Measurements from ENCODE around the gene CARNS1.
A peak's percentile ranks its signal among the peaks of the same experiment; 100 is the strongest.

The CARNS1 gene

DNA sequence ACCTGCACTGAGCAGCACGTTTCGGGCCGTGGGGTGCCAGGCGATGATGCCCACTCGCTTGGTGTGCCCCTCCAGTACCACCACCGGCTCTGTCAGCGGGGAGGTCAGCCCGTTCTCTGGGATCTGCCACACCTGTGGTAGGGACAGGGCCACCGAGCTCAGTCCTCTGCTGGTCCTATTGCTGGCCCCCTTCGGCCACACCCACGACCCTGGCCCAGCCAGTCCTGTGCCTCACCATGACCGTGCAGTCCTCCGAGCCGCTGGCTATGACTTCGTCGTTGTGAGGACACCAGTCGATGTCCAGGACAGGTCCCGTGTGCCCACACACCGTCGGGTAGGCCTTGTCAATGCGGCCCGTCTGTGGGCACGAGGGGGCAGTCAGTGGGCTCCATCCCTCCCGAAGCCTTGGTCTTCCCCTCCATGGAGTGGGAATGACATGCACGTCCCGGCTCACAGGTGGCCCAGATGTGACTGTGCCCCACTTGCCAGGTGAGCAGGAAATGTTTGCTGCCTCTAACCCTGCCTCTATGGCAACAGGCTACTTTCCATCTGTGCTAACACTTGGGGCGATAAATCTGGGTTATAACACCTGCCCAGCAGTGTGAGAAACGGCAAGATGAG lies 26.4 kb downstream of the CARNS1 start (continued):
- TF ChIP-seq, protein P1, sequence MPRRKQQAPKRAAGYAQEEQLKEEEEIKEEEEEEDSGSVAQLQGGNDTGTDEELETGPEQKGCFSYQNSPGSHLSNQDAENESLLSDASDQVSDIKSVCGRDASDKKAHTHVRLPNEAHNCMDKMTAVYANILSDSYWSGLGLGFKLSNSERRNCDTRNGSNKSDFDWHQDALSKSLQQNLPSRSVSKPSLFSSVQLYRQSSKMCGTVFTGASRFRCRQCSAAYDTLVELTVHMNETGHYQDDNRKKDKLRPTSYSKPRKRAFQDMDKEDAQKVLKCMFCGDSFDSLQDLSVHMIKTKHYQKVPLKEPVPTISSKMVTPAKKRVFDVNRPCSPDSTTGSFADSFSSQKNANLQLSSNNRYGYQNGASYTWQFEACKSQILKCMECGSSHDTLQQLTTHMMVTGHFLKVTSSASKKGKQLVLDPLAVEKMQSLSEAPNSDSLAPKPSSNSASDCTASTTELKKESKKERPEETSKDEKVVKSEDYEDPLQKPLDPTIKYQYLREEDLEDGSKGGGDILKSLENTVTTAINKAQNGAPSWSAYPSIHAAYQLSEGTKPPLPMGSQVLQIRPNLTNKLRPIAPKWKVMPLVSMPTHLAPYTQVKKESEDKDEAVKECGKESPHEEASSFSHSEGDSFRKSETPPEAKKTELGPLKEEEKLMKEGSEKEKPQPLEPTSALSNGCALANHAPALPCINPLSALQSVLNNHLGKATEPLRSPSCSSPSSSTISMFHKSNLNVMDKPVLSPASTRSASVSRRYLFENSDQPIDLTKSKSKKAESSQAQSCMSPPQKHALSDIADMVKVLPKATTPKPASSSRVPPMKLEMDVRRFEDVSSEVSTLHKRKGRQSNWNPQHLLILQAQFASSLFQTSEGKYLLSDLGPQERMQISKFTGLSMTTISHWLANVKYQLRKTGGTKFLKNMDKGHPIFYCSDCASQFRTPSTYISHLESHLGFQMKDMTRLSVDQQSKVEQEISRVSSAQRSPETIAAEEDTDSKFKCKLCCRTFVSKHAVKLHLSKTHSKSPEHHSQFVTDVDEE (CRISPR knock-in tag; IDR thresholded peaks at IDR 0.05): no peak

DNA sequence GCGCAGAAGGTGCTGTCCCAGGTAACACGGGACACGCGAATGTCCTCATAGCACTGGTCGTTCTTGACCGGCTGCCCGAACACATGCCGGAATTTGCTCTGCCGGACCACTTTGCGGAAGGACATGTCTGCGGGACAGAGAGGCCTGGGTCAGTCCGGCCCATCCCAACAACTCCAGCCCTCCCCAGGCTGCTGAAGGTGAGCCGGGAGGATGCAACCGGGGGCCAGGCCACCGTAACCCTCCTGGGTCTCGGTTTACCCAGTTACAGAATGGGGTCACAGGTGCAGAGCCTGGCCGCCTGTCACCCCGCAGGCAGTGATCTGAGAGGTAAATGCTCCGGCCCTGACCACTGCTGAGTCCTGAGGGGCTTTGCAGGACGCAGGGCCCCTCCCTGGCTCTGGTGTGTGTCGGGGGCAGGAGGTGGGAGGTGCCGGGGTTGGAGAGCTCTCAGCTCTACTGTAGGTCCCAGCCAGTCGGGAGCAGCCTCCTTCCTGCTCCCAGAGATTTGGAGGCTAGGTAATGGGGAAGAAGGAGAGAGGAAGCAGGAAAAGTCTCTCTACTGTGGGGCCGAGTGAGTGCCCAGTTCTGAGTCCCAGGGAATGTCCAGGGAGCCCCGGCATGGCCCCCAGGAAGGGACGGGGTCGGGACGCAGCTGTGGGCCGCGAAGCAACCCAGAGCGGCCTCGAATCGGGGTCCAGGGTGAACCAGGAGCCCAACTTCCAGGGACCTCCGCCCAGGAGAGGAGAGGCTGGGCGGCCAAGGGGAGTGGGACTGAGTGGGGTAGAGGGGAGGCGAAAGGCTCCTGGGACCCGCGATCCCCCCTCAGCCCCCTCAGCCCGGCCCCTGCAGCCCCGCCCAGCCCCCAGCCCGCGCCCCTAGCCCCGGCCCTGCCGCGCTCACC lies 27.3 kb downstream of the CARNS1 start:
- peak; percentile 10 for ATAC-seq
- TF ChIP-seq RARB (CRISPR knock-in tag; IDR thresholded peaks at IDR 0.05) (no peak), TOX (CRISPR knock-in tag; IDR thresholded peaks at IDR 0.05; ENCODE audit: borderline replicate concordance) (no peak), ISL1 (CRISPR knock-in tag; IDR thresholded peaks at IDR 0.05) (no peak), ZNF8 (CRISPR knock-in tag; IDR thresholded peaks at IDR 0.05) (no peak), ZC3H10 (CRISPR knock-in tag; IDR thresholded peaks at IDR 0.05) (no peak), ZNF70 (CRISPR knock-in tag; IDR thresholded peaks at IDR 0.05) (no peak), CSDC2 (CRISPR knock-in tag; IDR thresholded peaks at IDR 0.05) (no peak), ESRRG (CRISPR knock-in tag; IDR thresholded peaks at IDR 0.05) (no peak), ZFP3 (CRISPR knock-in tag; IDR thresholded peaks at IDR 0.05) (no peak), SNAI2 (CRISPR knock-in tag; IDR thresholded peaks at IDR 0.05) (no peak), OSR1 (CRISPR knock-in tag; IDR thresholded peaks at IDR 0.05) (no peak), GLIS3 (CRISPR knock-in tag; IDR thresholded peaks at IDR 0.05) (no peak), ARNTL (CRISPR knock-in tag; IDR thresholded peaks at IDR 0.05; ENCODE audit: borderline replicate concordance, low read depth) (no peak), BACH2 (CRISPR knock-in tag; IDR thresholded peaks at IDR 0.05; ENCODE audit: borderline replicate concordance) (no peak)
- TF ChIP-seq, protein P1 (CRISPR knock-in tag; IDR thresholded peaks at IDR 0.05): no peak
- TF ChIP-seq, protein P2, sequence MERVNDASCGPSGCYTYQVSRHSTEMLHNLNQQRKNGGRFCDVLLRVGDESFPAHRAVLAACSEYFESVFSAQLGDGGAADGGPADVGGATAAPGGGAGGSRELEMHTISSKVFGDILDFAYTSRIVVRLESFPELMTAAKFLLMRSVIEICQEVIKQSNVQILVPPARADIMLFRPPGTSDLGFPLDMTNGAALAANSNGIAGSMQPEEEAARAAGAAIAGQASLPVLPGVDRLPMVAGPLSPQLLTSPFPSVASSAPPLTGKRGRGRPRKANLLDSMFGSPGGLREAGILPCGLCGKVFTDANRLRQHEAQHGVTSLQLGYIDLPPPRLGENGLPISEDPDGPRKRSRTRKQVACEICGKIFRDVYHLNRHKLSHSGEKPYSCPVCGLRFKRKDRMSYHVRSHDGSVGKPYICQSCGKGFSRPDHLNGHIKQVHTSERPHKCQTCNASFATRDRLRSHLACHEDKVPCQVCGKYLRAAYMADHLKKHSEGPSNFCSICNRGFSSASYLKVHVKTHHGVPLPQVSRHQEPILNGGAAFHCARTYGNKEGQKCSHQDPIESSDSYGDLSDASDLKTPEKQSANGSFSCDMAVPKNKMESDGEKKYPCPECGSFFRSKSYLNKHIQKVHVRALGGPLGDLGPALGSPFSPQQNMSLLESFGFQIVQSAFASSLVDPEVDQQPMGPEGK (CRISPR knock-in tag; IDR thresholded peaks at IDR 0.05; ENCODE audit: borderline replicate concordance): no peak

DNA sequence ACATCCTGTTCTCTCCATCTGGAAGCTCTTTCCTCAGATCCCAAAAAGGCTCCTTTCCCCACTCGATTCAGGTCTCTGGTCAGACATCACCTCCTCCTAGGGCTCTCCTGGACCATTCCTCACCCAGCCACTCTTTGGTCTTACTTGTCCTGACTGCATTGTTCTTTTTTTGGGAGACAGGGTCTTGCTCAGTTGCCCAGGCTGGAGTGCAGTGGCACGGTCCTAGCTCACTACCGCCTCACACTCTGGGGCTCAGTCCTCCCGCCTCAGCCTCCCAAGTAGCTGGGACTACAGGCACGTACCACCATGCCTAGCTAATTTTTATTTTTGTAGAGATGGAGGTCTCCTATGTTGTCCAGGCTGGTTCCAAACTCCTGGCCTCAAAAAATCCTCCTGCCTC lies 30.0 kb downstream of the CARNS1 start:
- ATAC-seq: no peak
- TF ChIP-seq ZNF8 (CRISPR knock-in tag; IDR thresholded peaks at IDR 0.05) (no peak), ZNF70 (CRISPR knock-in tag; IDR thresholded peaks at IDR 0.05) (no peak), PPARA (CRISPR knock-in tag; IDR thresholded peaks at IDR 0.05; ENCODE audit: borderline replicate concordance) (no peak), BACH2 (CRISPR knock-in tag; IDR thresholded peaks at IDR 0.05; ENCODE audit: borderline replicate concordance) (no peak), TCF4 (CRISPR knock-in tag; IDR thresholded peaks at IDR 0.05; ENCODE audit: borderline replicate concordance) (no peak), ZNF565 (CRISPR knock-in tag; conservative IDR thresholded peaks at IDR 0.05; ENCODE audit: low read depth) (no peak), SNAI2 (CRISPR knock-in tag; IDR thresholded peaks at IDR 0.05) (no peak), RARB (CRISPR knock-in tag; IDR thresholded peaks at IDR 0.05) (no peak), ZFP30 (CRISPR knock-in tag; IDR thresholded peaks at IDR 0.05) (no peak), ISL1 (CRISPR knock-in tag; IDR thresholded peaks at IDR 0.05) (no peak), CSDC2 (CRISPR knock-in tag; IDR thresholded peaks at IDR 0.05) (no peak), ZFP3 (CRISPR knock-in tag; IDR thresholded peaks at IDR 0.05) (no peak), TOX (CRISPR knock-in tag; IDR thresholded peaks at IDR 0.05; ENCODE audit: borderline replicate concordance) (no peak), OSR1 (CRISPR knock-in tag; IDR thresholded peaks at IDR 0.05) (no peak), GLIS3 (CRISPR knock-in tag; IDR thresholded peaks at IDR 0.05) (no peak)
- TF ChIP-seq, protein P2 (CRISPR knock-in tag; IDR thresholded peaks at IDR 0.05; ENCODE audit: borderline replicate concordance): no peak
- TF ChIP-seq, protein P1 (CRISPR knock-in tag; IDR thresholded peaks at IDR 0.05): no peak
- TF ChIP-seq, protein P3, sequence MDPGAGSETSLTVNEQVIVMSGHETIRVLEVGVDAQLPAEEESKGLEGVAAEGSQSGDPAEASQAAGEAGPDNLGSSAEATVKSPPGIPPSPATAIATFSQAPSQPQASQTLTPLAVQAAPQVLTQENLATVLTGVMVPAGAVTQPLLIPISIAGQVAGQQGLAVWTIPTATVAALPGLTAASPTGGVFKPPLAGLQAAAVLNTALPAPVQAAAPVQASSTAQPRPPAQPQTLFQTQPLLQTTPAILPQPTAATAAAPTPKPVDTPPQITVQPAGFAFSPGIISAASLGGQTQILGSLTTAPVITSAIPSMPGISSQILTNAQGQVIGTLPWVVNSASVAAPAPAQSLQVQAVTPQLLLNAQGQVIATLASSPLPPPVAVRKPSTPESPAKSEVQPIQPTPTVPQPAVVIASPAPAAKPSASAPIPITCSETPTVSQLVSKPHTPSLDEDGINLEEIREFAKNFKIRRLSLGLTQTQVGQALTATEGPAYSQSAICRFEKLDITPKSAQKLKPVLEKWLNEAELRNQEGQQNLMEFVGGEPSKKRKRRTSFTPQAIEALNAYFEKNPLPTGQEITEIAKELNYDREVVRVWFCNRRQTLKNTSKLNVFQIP (CRISPR knock-in tag; IDR thresholded peaks at IDR 0.05; ENCODE audit: borderline replicate concordance, low read depth): no peak

Data from SK-N-SH treated with all-trans-retinoic acid at 6 μM for 48 hours (cell line).